ENCODE measurements around the gene MYO5B.

The MYO5B gene

DNA sequence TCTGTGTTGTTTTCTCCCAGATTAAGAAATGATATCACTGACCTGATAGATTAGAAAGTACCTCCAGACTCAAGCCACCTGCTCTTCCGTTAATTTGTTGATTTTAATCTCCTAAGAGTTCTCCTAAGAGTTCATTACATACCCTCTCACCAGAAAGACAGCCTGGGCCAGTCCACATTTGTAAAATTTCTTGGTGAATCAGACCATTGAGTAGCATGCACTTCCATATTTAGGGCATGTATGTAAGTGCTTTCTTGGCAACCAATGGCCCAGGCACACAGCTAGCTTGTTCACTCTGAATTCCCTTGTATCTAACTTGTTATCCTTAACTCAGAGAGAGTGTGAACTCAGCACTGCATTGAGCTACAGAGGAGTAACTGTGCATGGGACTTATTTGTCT lies 223.5 kb downstream of the MYO5B start:
- H3K36me3 ChIP-seq (ENCODE audit: low read length) = no peaks in the 10 kb centered on the region
- H3K9ac ChIP-seq (ENCODE audit: low read length) = no peak overlapping the region
- H3K4me2 ChIP-seq (ENCODE audit: low read depth, low read length, poor library complexity, severe bottlenecking) = no peak overlapping the region
- H3F3A ChIP-seq (ENCODE audit: insufficient read depth) = no peaks in the 10 kb centered on the region
- TF ChIP-seq, protein P1, sequence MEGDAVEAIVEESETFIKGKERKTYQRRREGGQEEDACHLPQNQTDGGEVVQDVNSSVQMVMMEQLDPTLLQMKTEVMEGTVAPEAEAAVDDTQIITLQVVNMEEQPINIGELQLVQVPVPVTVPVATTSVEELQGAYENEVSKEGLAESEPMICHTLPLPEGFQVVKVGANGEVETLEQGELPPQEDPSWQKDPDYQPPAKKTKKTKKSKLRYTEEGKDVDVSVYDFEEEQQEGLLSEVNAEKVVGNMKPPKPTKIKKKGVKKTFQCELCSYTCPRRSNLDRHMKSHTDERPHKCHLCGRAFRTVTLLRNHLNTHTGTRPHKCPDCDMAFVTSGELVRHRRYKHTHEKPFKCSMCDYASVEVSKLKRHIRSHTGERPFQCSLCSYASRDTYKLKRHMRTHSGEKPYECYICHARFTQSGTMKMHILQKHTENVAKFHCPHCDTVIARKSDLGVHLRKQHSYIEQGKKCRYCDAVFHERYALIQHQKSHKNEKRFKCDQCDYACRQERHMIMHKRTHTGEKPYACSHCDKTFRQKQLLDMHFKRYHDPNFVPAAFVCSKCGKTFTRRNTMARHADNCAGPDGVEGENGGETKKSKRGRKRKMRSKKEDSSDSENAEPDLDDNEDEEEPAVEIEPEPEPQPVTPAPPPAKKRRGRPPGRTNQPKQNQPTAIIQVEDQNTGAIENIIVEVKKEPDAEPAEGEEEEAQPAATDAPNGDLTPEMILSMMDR (IDR thresholded peaks at IDR 0.05; ENCODE audit: insufficient read depth, low read length, poor library complexity, severe bottlenecking) = no peak
- no peaks in the 10 kb centered on the region for H3K79me2 ChIP-seq (ENCODE audit: insufficient read depth, low read length)
- H4K20me1 ChIP-seq (ENCODE audit: low read depth, low read length) = no peaks in the 10 kb centered on the region
- H3K4me3 ChIP-seq (ENCODE audit: insufficient read depth, low read length, poor library complexity, severe bottlenecking) = no peak overlapping the region
- no peaks in the 10 kb centered on the region for H3K9me2 ChIP-seq (replicated peaks; ENCODE audit: insufficient read depth, low read length)
- no peak overlapping the region for H3K27ac ChIP-seq (ENCODE audit: low read depth, low read length)
- H3K9me3 ChIP-seq (ENCODE audit: insufficient read depth, low read length) = no peaks in the 10 kb centered on the region
- H2AFZ ChIP-seq (ENCODE audit: low read depth, low read length, severe bottlenecking) = no peak overlapping the region
- H3K27me3 ChIP-seq (ENCODE audit: low read length) = no peaks in the 10 kb centered on the region

DNA sequence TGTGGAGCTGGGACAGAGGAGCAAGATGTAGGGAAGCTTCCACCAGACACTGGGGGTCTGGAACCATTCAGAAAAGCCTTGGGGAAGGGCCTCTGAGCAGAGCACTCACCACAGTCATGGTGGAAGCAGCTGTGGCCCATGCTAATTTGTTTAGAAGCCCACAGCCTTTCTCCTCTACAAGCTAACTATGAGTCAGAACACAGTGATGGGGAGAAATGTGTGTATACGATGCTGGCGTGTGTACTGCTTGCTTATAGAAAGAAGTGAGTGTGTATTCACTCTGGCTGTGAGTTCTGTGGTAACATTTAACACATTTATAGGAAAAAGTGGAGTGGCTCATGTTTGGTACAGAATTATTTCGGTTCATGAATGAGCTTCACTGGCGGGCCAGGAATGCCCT lies 224.6 kb downstream of the MYO5B start:
- Histone ChIP-seq H3K27ac (ENCODE audit: low read depth, low read length) (no peak overlapping the region), H3K79me2 (ENCODE audit: insufficient read depth, low read length) (no peaks in the 10 kb centered on the region), H3K9me3 (ENCODE audit: insufficient read depth, low read length) (no peaks in the 10 kb centered on the region), H3K4me2 (ENCODE audit: low read depth, low read length, poor library complexity, severe bottlenecking) (no peak overlapping the region), H3F3A (ENCODE audit: insufficient read depth) (no peaks in the 10 kb centered on the region), H3K36me3 (ENCODE audit: low read length) (no peaks in the 10 kb centered on the region), H2AFZ (ENCODE audit: low read depth, low read length, severe bottlenecking) (no peak overlapping the region), H3K4me3 (ENCODE audit: insufficient read depth, low read length, poor library complexity, severe bottlenecking) (no peak overlapping the region), H4K20me1 (ENCODE audit: low read depth, low read length) (no peaks in the 10 kb centered on the region), H3K27me3 (ENCODE audit: low read length) (no peaks in the 10 kb centered on the region), H3K9me2 (replicated peaks; ENCODE audit: insufficient read depth, low read length) (no peaks in the 10 kb centered on the region), H3K9ac (ENCODE audit: low read length) (no peak overlapping the region)
- TF ChIP-seq, protein P1 (IDR thresholded peaks at IDR 0.05; ENCODE audit: insufficient read depth, low read length, poor library complexity, severe bottlenecking) = no peak
- TF ChIP-seq EZH2phosphoT487 (conservative IDR thresholded peaks at IDR 0.05; ENCODE audit: low read length) = no peak

DNA sequence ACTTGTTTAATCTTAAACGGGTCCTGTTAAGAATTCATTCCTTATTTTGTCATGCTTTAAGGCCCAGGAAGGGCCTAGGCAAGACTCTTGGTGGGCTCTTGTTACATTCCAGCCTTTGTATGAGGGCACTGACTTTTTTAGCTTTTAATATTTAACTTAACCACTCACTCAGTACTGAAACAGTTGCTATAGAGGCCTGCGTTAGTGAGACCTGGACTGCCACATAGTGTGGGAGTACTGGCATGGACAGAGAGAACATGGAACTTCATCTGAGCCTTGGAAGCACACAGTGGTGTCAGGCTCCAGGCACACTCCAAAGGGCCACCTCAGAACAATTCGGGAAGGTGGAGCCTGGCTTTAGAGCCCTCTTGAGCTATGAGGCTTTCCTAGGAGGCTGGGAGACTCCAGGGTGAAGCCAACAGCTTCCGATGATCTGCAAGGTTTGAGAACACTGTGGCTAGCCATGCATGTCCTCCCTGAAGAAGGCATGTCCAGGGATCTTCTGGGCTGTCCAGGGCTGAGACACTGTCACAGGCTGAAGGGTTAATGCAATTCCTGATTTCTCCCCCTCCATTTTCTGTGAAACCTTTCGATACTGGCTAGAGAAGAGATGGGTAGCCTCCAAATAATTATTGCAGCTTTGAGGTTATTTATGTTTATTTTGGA lies 226.2 kb downstream of the MYO5B start:
- H3K4me3 ChIP-seq (ENCODE audit: insufficient read depth, low read length, poor library complexity, severe bottlenecking) = no peak overlapping the region
- no peak for TF ChIP-seq EZH2phosphoT487 (conservative IDR thresholded peaks at IDR 0.05; ENCODE audit: low read length)
- TF ChIP-seq, protein P1 (IDR thresholded peaks at IDR 0.05; ENCODE audit: insufficient read depth, low read length, poor library complexity, severe bottlenecking) = no peak
- peaks cover 4% of the 10 kb centered on the region; the same call in 1 of the 2 replicates for H3K27me3 ChIP-seq (ENCODE audit: low read length)
- no peaks in the 10 kb centered on the region for H3K9me3 ChIP-seq (ENCODE audit: insufficient read depth, low read length)
- H3F3A ChIP-seq (ENCODE audit: insufficient read depth) = no peaks in the 10 kb centered on the region
- no peaks in the 10 kb centered on the region for H3K36me3 ChIP-seq (ENCODE audit: low read length)
- H3K4me2 ChIP-seq (ENCODE audit: low read depth, low read length, poor library complexity, severe bottlenecking) = no peak overlapping the region
- no peaks in the 10 kb centered on the region for H4K20me1 ChIP-seq (ENCODE audit: low read depth, low read length)
- no peak overlapping the region for H3K9ac ChIP-seq (ENCODE audit: low read length)
- no peaks in the 10 kb centered on the region for H3K9me2 ChIP-seq (replicated peaks; ENCODE audit: insufficient read depth, low read length)
- H3K27ac ChIP-seq (ENCODE audit: low read depth, low read length) = no peak overlapping the region
- no peaks in the 10 kb centered on the region for H3K79me2 ChIP-seq (ENCODE audit: insufficient read depth, low read length)
- no peak overlapping the region for H2AFZ ChIP-seq (ENCODE audit: low read depth, low read length, severe bottlenecking)
